HepG2 (cell line): ENCODE measurements around the gene HINFP. TPM values are rescaled to one million over a fixed set of nuclear protein-coding genes. Genes with fewer than 3 reads are reported as not detected.
A peak's percentile ranks its signal among the peaks of the same experiment; 100 is the strongest.

Experiments
- BATF2 ChIP-seq: sonication (generic); formaldehyde crosslinking; IDR thresholded peaks from 2 replicates; pipeline ENCODE4 v1.8.0; 2022; ENCODE audit warnings: mild to moderate bottlenecking, missing genetic modification reagents, moderate library complexity
- DPF2 ChIP-seq: sonication (generic); formaldehyde crosslinking; IDR thresholded peaks from 2 replicates; pipeline ENCODE4 v1.4.0; 2020; ENCODE audit warnings: mild to moderate bottlenecking, low read depth, missing genetic modification reagents, borderline replicate concordance
- ERF ChIP-seq: IDR thresholded peaks from 2 replicates; pipeline ENCODE4 v1.6.1; 2018; ENCODE audit warnings: missing biosample characterization, missing genetic modification reagents
- ETV6 ChIP-seq: sonication (generic); formaldehyde crosslinking; conservative IDR thresholded peaks from 2 replicates; pipeline ENCODE4 v1.4.0; 2020; ENCODE audit warnings: missing genetic modification reagents
- HMG20B ChIP-seq: conservative IDR thresholded peaks from 2 replicates; pipeline ENCODE4 v1.6.1; 2016; ENCODE audit warnings: missing genetic modification reagents, missing compliant biosample characterization
- MLLT10 ChIP-seq: sonication (generic); formaldehyde crosslinking; IDR thresholded peaks from 2 replicates; pipeline ENCODE4 v1.4.0; 2020; ENCODE audit warnings: missing genetic modification reagents
- NFAT5 ChIP-seq: sonication (generic); formaldehyde crosslinking; IDR thresholded peaks from 2 replicates; pipeline ENCODE4 v1.4.0; 2020; ENCODE audit warnings: missing genetic modification reagents
- NFE2 ChIP-seq: sonication (generic); formaldehyde crosslinking; IDR thresholded peaks from 2 replicates; pipeline ENCODE4 v1.4.0; 2020; ENCODE audit warnings: missing genetic modification reagents
- NR2F2 ChIP-seq: IDR thresholded peaks from 2 replicates; pipeline ENCODE4 v1.6.1; 2012; ENCODE audit warnings: low read depth, inconsistent platforms, borderline replicate concordance
- U2AF2 ChIP-seq: fragments of 200-400 bp; formaldehyde crosslinking; IDR thresholded peaks from 2 replicates; pipeline ENCODE4 v1.6.1; 2017; ENCODE audit warnings: low read depth, mild to moderate bottlenecking, low read length
- ZBTB34 ChIP-seq: sonication (generic); formaldehyde crosslinking; IDR thresholded peaks from 2 replicates; pipeline ENCODE4 v1.8.0; 2022; ENCODE audit warnings: mild to moderate bottlenecking, missing genetic modification reagents
- ZMYM2 ChIP-seq: sonication (generic); formaldehyde crosslinking; IDR thresholded peaks from 2 replicates; pipeline ENCODE4 v1.8.0; 2022; ENCODE audit warnings: mild to moderate bottlenecking, missing genetic modification reagents
- ZNF280B ChIP-seq: sonication (generic); formaldehyde crosslinking; IDR thresholded peaks from 2 replicates; pipeline ENCODE4 v1.5.0; 2020; ENCODE audit warnings: missing genetic modification reagents, mild to moderate bottlenecking, borderline replicate concordance
- ZNF430 ChIP-seq: sonication (generic); formaldehyde crosslinking; IDR thresholded peaks from 2 replicates; pipeline ENCODE4 v1.9.0; 2021; ENCODE audit warnings: mild to moderate bottlenecking, missing genetic modification reagents
- ZNF547 ChIP-seq: sonication (generic); formaldehyde crosslinking; IDR thresholded peaks from 2 replicates; pipeline ENCODE4 v1.5.1; 2020; ENCODE audit warnings: mild to moderate bottlenecking, missing genetic modification reagents
- ZNF576 ChIP-seq: sonication (generic); formaldehyde crosslinking; IDR thresholded peaks from 2 replicates; pipeline ENCODE4 v1.4.0; 2020; ENCODE audit warnings: mild to moderate bottlenecking, missing genetic modification reagents
- ZNF639 ChIP-seq: conservative IDR thresholded peaks from 2 replicates; pipeline ENCODE4 v1.6.1; 2018; ENCODE audit warnings: missing genetic modification reagents
- ZNF674 ChIP-seq: sonication (generic); formaldehyde crosslinking; IDR thresholded peaks from 2 replicates; pipeline ENCODE4 v1.5.0; 2020; ENCODE audit warnings: low read depth, mild to moderate bottlenecking, missing genetic modification reagents
- polyA plus RNA-seq, 8 experiments: library from polyadenylated mRNA; depleted of rRNA in 3 of 8; stranded (reverse) in 7 of 8; unstranded in 1 of 8; fragments of >200 nt; fragmentation: Illumina TruSeq in 4 of 8; extraction: Trizol in 4 of 8; gene quantifications; 2 replicates each; pipeline versions ENCODE4 v1.2.1 to v1.2.3, GENCODE V29; 2011 to 2016; ENCODE audit warnings: low read depth in 4 of 8, missing spikeins in 1 of 8, mixed read lengths in 1 of 8; ENCODE audit not compliant: insufficient read depth in 1 of 8
- total RNA-seq, 5 experiments: library from RNA; depleted of rRNA; stranded (reverse); fragments of >200 nt; fragmentation: Illumina TruSeq; extraction: Trizol; gene quantifications; 2 replicates each; pipeline ENCODE4 v1.2.3, GENCODE V29; 2016; ENCODE audit warnings: low read depth in 1 of 5

HINFP gene
- total and polyA plus RNA-seq, 2 of the 13 experiments (the other 11 are each of a cell fraction or from before 2014, with no cell fraction given), result 15.1 to 21.4 TPM

- TF ChIP-seq NFAT5 (CRISPR knock-in tag), result peak; percentile 49; the same call in 1 of the 2 replicates
- no peak for TF ChIP-seq ZNF547 (CRISPR knock-in tag)
- TF ChIP-seq ZNF280B (CRISPR knock-in tag), result no peak
- TF ChIP-seq ZBTB34 (CRISPR knock-in tag), result 0 out of 2 replicates have a peak, but pooled peaks have one; percentile 17
- TF ChIP-seq MLLT10, result no peak
- peak; percentile 98 for TF ChIP-seq ZMYM2 (CRISPR knock-in tag)
- TF ChIP-seq ZNF639 (CRISPR knock-in tag), result 0 out of 2 replicates have a peak, but pooled peaks have one; percentile 25
- TF ChIP-seq ETV6 (CRISPR knock-in tag), result 0 out of 2 replicates have a peak, but pooled peaks have one; percentile 28
- 0 out of 2 replicates have a peak, but pooled peaks have one; percentile 65 for TF ChIP-seq ZNF430 (CRISPR knock-in tag)
- peak; percentile 14; the same call in 1 of the 2 replicates for TF ChIP-seq NR2F2
- 0 out of 2 replicates have a peak, but pooled peaks have one; percentile 37 for TF ChIP-seq ERF (CRISPR knock-in tag)
- no peak for TF ChIP-seq ZNF674 (CRISPR knock-in tag)
- TF ChIP-seq U2AF2, result no peak
- no peak for TF ChIP-seq DPF2 (CRISPR knock-in tag)
- no peak for TF ChIP-seq NFE2 (CRISPR knock-in tag)
- TF ChIP-seq HMG20B, result no peak
- TF ChIP-seq BATF2 (CRISPR knock-in tag), result no peak
- TF ChIP-seq ZNF576, result no peak
Observed at GRCh38 chr11:119168471-119169281, 47.3 kb downstream of the HINFP start, which contains the start of gene NLRX1 (continued).
